ENCODE results near the gene NOX3. TPM values are rescaled to one million over a fixed set of nuclear protein-coding genes. Genes with fewer than 3 reads are reported as not detected.

NOX3 gene, protein sequence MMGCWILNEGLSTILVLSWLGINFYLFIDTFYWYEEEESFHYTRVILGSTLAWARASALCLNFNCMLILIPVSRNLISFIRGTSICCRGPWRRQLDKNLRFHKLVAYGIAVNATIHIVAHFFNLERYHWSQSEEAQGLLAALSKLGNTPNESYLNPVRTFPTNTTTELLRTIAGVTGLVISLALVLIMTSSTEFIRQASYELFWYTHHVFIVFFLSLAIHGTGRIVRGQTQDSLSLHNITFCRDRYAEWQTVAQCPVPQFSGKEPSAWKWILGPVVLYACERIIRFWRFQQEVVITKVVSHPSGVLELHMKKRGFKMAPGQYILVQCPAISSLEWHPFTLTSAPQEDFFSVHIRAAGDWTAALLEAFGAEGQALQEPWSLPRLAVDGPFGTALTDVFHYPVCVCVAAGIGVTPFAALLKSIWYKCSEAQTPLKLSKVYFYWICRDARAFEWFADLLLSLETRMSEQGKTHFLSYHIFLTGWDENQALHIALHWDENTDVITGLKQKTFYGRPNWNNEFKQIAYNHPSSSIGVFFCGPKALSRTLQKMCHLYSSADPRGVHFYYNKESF
- not detected in 2 replicates for total RNA-seq

DNA sequence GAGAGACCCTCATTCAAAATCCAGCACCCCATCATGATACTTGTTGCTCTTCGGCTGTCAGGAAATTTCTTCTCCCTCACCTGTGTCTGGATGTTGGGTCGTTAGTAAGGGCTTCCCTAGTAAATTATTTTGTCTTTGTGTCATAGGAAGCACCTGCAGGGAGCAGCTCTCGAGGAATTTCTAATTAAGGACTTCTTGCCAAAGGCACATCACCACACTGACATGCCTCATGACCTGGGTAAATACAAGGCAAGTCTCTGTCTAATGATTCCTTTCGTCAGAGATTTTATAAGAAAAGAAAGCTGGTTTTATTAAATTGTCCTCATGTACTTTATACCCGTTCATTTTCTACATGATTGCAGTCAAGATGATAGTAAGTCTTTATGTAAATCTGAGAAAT, at the start of gene NOX3:
TSS of gene NOX3 (minus strand) at position 74 of the 400 bp plus-strand sequence. CDS start at position 35, 39 bp downstream.

Other genes starting within 250 kb of the NOX3 start
- not detected in 2 replicates for gene CLDN20, start 191.8 kb downstream of the NOX3 start, total RNA-seq
- 15.0 and 15.8 TPM in 2 replicates for gene TFB1M, start 141.4 kb downstream of the NOX3 start, total RNA-seq